Endothelial cell (in vitro differentiated cells): ENCODE data around the gene TFPT. TPM values are rescaled to one million over a fixed set of nuclear protein-coding genes. Genes with fewer than 3 reads are reported as not detected.

ENCODE experiments used
- DNase-seq: peaks from one replicate; pipeline ENCODE4 v3.0.0; 2021; ENCODE audit warnings: low spot score
- H3K27ac Mint-ChIP-seq: one replicate; pipeline ENCODE4 v1.8.0; 2021; ENCODE audit warnings: mixed read lengths, inconsistent platforms; ENCODE audit not compliant: unreplicated experiment
- H3K27me3 Mint-ChIP-seq: one replicate; pipeline ENCODE4 v1.8.0; 2021; ENCODE audit warnings: mild to moderate bottlenecking, moderate library complexity, mixed read lengths, inconsistent platforms; ENCODE audit not compliant: unreplicated experiment
- H3K36me3 Mint-ChIP-seq: one replicate; pipeline ENCODE4 v1.8.0; 2021; ENCODE audit warnings: mild to moderate bottlenecking, low read depth, mixed read lengths, inconsistent platforms; ENCODE audit not compliant: unreplicated experiment
- H3K4me1 Mint-ChIP-seq: one replicate; pipeline ENCODE4 v1.8.0; 2021; ENCODE audit warnings: mild to moderate bottlenecking, mixed read lengths, inconsistent platforms; ENCODE audit not compliant: unreplicated experiment
- H3K4me3 Mint-ChIP-seq: one replicate; pipeline ENCODE4 v1.8.0; 2021; ENCODE audit warnings: mild to moderate bottlenecking, mixed read lengths, inconsistent platforms; ENCODE audit not compliant: unreplicated experiment
- H3K9me3 Mint-ChIP-seq: one replicate; pipeline ENCODE4 v1.8.0; 2021; ENCODE audit warnings: mixed read lengths, inconsistent platforms; ENCODE audit not compliant: unreplicated experiment
- total RNA-seq: library from RNA; stranded (reverse); fragmentation: NEBNext Ultra II Directional; extraction: Animal tissue kit (Norgen Biotek cat#: 25700); gene quantifications from one replicate; pipeline ENCODE4 v1.2.1, GENCODE V29; 2021; ENCODE audit not compliant: unreplicated experiment
- TF ChIP-seq, protein P1 (sequence below): fragments of 200-600 bp; sonication (generic); IDR thresholded peaks from one replicate; pipeline ENCODE4 v1.5.0; 2021; ENCODE audit warnings: antibody characterized with exemption; ENCODE audit not compliant: unreplicated experiment

The TFPT gene
- total RNA-seq, 1 donor from 2014 or later, result 24.8 TPM

DNA sequence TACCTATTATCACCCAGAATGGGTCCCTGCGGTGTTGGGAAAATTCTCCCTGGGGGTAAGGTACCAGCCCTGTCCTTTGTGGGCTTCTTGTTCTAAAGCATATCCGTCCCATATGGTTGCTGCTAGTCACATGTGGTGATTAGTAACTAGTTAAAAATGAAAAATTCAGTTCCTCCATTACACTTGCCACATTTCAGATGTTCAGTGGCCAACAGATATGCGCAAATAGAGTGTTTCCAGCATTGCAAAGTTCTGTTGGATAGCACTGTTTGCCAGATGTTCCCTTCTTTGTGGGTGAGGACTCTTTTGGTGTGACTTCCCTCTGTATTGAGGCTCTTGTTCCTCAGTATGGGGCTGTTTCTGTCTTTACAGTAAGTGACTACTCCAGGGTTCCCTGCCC, 25.9 kb upstream of the TFPT start:
- no peak overlapping the region for H3K4me3 Mint-ChIP-seq
- no peaks in the 10 kb centered on the region for H3K9me3 Mint-ChIP-seq
- peaks cover 55% of the 10 kb centered on the region for H3K36me3 Mint-ChIP-seq
- H3K27me3 Mint-ChIP-seq, result peaks cover 15% of the 10 kb centered on the region
- DNase-seq, result no peak
- H3K27ac Mint-ChIP-seq, result no peak overlapping the region
- TF ChIP-seq, protein P1, sequence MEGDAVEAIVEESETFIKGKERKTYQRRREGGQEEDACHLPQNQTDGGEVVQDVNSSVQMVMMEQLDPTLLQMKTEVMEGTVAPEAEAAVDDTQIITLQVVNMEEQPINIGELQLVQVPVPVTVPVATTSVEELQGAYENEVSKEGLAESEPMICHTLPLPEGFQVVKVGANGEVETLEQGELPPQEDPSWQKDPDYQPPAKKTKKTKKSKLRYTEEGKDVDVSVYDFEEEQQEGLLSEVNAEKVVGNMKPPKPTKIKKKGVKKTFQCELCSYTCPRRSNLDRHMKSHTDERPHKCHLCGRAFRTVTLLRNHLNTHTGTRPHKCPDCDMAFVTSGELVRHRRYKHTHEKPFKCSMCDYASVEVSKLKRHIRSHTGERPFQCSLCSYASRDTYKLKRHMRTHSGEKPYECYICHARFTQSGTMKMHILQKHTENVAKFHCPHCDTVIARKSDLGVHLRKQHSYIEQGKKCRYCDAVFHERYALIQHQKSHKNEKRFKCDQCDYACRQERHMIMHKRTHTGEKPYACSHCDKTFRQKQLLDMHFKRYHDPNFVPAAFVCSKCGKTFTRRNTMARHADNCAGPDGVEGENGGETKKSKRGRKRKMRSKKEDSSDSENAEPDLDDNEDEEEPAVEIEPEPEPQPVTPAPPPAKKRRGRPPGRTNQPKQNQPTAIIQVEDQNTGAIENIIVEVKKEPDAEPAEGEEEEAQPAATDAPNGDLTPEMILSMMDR, result no peak
- H3K4me1 Mint-ChIP-seq, result peaks cover 15% of the 10 kb centered on the region

DNA sequence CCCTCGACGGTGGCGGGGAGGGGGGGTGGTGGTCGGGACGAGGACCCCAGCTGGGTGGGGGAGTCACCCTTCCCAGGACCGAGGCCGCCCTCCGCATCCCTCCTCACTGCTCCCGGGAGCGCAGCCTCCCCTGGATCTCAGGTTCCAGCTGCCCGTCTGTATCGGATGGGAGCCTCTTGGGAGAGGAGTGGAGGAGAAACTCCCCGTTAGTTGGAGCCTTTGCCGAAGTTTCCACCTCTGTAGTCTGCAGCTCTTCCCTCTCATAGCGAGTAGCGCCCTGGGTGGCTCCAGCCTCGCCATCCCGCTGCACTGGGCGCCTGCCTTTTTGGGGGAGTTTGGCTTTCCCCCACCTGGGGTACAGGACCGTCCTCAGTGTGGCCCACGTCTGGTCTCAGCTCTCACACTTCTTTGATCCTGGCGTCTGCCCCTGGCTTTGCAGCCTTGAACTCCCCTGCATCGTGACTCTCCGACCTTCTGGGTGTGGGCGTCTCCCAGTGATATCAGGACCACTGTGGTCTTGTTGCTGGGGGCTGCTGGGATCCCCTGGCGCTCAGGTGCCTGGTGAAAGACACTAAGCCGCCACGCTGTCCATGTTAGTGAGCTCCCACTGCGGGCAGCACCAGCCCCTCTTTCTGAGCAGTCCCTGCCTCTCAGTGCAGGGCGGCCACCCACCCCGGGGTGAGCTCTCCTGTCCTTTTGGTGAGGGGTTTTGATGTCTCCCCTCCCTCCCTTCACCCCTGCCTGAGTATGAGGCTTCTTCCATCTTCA, 23.2 kb upstream of the TFPT start:
- DNase-seq, result no peak
- peak overlapping the region; percentile 78 for H3K27ac Mint-ChIP-seq

DNA sequence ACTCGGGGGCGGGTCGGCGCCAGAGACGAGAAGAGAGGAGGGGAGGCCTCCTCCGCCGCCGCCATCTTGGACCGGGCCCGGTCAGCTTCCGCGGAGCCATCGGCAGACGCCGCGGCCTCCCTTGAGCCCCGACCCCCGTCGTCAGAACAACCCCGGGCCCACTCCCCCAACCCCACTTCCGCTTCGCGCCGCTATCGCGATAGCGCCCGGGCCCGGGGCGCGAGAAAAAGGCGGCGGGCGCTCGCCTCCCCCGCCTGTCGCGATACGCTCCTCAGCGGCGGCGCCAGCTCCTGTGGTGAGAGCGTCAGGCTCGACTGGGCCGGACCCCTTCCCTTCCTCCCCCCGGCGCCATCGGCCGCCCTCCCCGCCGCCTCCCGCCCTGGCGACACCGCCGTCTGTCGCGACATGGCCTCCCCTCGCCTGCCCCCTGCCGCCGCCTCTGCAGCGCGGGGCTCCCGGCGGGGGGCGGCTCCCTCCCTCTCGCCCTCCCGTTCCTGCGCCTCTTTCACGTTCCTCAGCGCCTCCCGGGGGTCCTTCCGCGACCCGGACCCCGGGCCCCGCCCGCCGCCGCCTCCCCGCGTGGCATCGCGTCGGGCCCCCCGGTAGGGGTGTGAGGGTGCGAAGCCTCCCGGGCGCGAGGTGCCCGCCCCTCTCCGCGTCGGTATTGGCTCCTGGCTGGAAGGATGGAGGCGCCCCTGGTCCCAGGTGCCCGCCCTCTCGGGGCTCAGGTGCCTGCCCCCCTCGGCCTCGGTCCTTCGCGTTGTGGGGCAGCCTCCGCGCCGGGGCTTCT, 22.4 kb upstream of the TFPT start, which contains the start of gene CNOT3:
TSS of gene CNOT3 (plus strand) at position 64 of the 790 bp plus-strand sequence. CDS start 5,217 bp downstream, outside the sequence.
- H3K27me3 Mint-ChIP-seq, result peaks cover 31% of the 10 kb centered on the region
- peak within 1 kb of the TSS; percentile 95 for H3K4me3 Mint-ChIP-seq
- DNase-seq, result peak; percentile 40
- H3K9me3 Mint-ChIP-seq, result no peaks in the 10 kb centered on the region
- peaks cover 27% of the 10 kb centered on the region for H3K4me1 Mint-ChIP-seq
- peaks cover 34% of the 10 kb centered on the region for H3K36me3 Mint-ChIP-seq
- peak within 1 kb of the TSS; percentile 85 for H3K27ac Mint-ChIP-seq
- TF ChIP-seq, protein P1, result no peak

More for the DNA sequence above, 23.2 kb upstream of the TFPT start:
- no peaks in the 10 kb centered on the region for H3K9me3 Mint-ChIP-seq
- peaks cover 27% of the 10 kb centered on the region for H3K4me1 Mint-ChIP-seq
- H3K4me3 Mint-ChIP-seq, result peak overlapping the region; percentile 95
- peaks cover 31% of the 10 kb centered on the region for H3K27me3 Mint-ChIP-seq
- peaks cover 42% of the 10 kb centered on the region for H3K36me3 Mint-ChIP-seq
- TF ChIP-seq, protein P1, result no peak

DNA sequence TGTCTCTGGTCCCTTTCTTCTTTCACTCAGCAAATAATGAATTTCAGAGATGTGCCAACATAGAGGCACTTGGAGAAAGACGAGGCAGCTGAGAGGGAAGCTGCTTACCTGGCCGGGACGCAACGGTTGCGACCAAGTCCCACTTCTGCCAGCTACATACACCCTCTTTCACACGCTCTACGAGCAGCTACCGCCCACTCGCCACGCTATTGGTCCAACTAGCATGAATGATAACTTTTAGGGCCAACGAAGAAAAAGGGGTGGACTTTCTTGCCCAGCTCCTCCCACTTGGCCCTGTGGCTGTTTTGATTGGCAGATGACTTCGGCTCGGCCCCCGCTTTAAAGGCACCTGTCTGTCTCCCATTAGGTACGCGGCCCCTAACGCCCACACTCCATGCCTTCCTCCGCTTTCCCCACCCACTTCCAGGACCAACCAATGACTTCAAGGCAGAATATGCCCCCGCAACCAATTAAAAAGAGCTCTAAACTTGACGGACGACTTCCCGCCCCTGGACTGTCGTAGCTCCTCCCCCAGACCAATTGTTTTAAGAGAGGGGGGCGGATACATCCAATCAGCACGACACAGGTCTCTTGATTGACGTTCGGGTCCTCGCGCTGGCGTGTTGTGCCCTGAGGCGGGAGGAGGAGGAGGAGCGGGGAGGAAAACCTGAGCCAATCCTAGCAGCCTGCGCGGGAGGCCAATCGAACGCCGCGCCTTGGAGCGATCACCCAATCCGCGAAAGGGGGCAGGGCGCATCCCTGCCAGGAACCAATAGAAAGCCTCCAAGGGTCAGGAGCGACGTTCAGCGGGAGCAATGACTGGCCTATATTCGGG, 21.6 kb upstream of the TFPT start:
- H3K27ac Mint-ChIP-seq, result peak overlapping the region; percentile 85
- H3K27me3 Mint-ChIP-seq, result peaks cover 31% of the 10 kb centered on the region
- peaks cover 26% of the 10 kb centered on the region for H3K36me3 Mint-ChIP-seq
- peak overlapping the region; percentile 92 for H3K4me3 Mint-ChIP-seq
- H3K4me1 Mint-ChIP-seq, result peaks cover 27% of the 10 kb centered on the region
- no peaks in the 10 kb centered on the region for H3K9me3 Mint-ChIP-seq
- TF ChIP-seq, protein P1, result no peak
- peak; percentile 97 for DNase-seq
